ENCODE results near the gene KDM1A. TPM values are rescaled to one million over a fixed set of nuclear protein-coding genes. Genes with fewer than 3 reads are reported as not detected.

The KDM1A gene
- polyA plus RNA-seq, 2 of the 4 experiments (the other 2 are of a cell fraction): 66.4 to 80.3 TPM

GRCh38 chr1:22972760-22973159 is 46.5 kb upstream of the KDM1A start, which contains the start of gene LACTBL1:
TSS of gene LACTBL1 (minus strand) at chr1:22972866. CDS start at chr1:22972316, 550 bp downstream.
- Histone ChIP-seq H3K9me3 (no peaks in the 10 kb centered on the region), H3K4me3 (no peak within 1 kb of the TSS), H3K4me2 (no peak within 1 kb of the TSS), H3K27ac (no peak within 1 kb of the TSS), H3K4me1 (peaks cover 8% of the 10 kb centered on the region; the same call in 2 of the 3 replicates)
- 80% methylated on average over 1 of the region's 5 CpGs for WGBS (ENCODE audit: missing lambda C conversion rate)
- ChIA-PET POLR2A (no interaction called here), CTCF (interaction anchor here (0.9 to 4.6 kb wide), 5 partner anchors 9 to 303 kb away, joined by 3 to 22 read pairs (median 3); no protein-coding TSS in a partner anchor)
- DNase-seq (ENCODE audit: low read depth in 1 of 2, low spot score in 1 of 2) (no peak), FAIRE-seq (no peak), ATAC-seq (no peak)
- TF ChIP-seq FOXS1 (CRISPR knock-in tag; IDR thresholded peaks at IDR 0.05) (no peak), EHF (CRISPR knock-in tag; IDR thresholded peaks at IDR 0.05) (no peak), POLR2AphosphoS2 (conservative IDR thresholded peaks at IDR 0.05; ENCODE audit: low read length) (no peak), TFCP2L1 (CRISPR knock-in tag; IDR thresholded peaks at IDR 0.05) (no peak), CEBPB (IDR thresholded peaks at IDR 0.05) (no peak), RAD21 (conservative IDR thresholded peaks at IDR 0.05 in 1 of 2, IDR thresholded peaks at IDR 0.05 in 1 of 2) (no peak)
- TF ChIP-seq, protein P1, sequence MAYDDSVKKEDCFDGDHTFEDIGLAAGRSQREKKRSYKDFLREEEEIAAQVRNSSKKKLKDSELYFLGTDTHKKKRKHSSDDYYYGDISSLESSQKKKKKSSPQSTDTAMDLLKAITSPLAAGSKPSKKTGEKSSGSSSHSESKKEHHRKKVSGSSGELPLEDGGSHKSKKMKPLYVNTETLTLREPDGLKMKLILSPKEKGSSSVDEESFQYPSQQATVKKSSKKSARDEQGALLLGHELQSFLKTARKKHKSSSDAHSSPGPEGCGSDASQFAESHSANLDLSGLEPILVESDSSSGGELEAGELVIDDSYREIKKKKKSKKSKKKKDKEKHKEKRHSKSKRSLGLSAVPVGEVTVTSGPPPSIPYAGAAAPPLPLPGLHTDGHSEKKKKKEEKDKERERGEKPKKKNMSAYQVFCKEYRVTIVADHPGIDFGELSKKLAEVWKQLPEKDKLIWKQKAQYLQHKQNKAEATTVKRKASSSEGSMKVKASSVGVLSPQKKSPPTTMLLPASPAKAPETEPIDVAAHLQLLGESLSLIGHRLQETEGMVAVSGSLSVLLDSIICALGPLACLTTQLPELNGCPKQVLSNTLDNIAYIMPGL (CRISPR knock-in tag; IDR thresholded peaks at IDR 0.05; ENCODE audit: borderline replicate concordance): no peak
- TF ChIP-seq, protein P2, sequence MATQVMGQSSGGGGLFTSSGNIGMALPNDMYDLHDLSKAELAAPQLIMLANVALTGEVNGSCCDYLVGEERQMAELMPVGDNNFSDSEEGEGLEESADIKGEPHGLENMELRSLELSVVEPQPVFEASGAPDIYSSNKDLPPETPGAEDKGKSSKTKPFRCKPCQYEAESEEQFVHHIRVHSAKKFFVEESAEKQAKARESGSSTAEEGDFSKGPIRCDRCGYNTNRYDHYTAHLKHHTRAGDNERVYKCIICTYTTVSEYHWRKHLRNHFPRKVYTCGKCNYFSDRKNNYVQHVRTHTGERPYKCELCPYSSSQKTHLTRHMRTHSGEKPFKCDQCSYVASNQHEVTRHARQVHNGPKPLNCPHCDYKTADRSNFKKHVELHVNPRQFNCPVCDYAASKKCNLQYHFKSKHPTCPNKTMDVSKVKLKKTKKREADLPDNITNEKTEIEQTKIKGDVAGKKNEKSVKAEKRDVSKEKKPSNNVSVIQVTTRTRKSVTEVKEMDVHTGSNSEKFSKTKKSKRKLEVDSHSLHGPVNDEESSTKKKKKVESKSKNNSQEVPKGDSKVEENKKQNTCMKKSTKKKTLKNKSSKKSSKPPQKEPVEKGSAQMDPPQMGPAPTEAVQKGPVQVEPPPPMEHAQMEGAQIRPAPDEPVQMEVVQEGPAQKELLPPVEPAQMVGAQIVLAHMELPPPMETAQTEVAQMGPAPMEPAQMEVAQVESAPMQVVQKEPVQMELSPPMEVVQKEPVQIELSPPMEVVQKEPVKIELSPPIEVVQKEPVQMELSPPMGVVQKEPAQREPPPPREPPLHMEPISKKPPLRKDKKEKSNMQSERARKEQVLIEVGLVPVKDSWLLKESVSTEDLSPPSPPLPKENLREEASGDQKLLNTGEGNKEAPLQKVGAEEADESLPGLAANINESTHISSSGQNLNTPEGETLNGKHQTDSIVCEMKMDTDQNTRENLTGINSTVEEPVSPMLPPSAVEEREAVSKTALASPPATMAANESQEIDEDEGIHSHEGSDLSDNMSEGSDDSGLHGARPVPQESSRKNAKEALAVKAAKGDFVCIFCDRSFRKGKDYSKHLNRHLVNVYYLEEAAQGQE (IDR thresholded peaks at IDR 0.05): no peak

- Histone ChIP-seq H3K27ac (peak overlapping the region; percentile 63 to 85; a peak in 5 of 6 replicates), H3K4me1 (peaks cover 34% of the 10 kb centered on the region), H3K4me3 (no peak overlapping the region), H3K9me3 (no peaks in the 10 kb centered on the region), H3K4me2 (peak overlapping the region; percentile 56)
- DNase-seq (ENCODE audit: low read depth in 1 of 2, low spot score in 1 of 2) (no peak), ATAC-seq (no peak), FAIRE-seq (no peak)
- CTCF ChIA-PET: interaction anchor here (0.5 to 4.6 kb wide), 13 partner anchors 12 to 617 kb away, joined by 3 to 22 read pairs (median 3); no protein-coding TSS in a partner anchor
- WGBS (ENCODE audit: missing lambda C conversion rate): 72% methylated on average over 3 of the region's 3 CpGs
- POLR2A ChIA-PET: no interaction called here
- TF ChIP-seq, protein P3, sequence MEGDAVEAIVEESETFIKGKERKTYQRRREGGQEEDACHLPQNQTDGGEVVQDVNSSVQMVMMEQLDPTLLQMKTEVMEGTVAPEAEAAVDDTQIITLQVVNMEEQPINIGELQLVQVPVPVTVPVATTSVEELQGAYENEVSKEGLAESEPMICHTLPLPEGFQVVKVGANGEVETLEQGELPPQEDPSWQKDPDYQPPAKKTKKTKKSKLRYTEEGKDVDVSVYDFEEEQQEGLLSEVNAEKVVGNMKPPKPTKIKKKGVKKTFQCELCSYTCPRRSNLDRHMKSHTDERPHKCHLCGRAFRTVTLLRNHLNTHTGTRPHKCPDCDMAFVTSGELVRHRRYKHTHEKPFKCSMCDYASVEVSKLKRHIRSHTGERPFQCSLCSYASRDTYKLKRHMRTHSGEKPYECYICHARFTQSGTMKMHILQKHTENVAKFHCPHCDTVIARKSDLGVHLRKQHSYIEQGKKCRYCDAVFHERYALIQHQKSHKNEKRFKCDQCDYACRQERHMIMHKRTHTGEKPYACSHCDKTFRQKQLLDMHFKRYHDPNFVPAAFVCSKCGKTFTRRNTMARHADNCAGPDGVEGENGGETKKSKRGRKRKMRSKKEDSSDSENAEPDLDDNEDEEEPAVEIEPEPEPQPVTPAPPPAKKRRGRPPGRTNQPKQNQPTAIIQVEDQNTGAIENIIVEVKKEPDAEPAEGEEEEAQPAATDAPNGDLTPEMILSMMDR (IDR thresholded peaks at IDR 0.05): no peak
- TF ChIP-seq ZSCAN20 (CRISPR knock-in tag; IDR thresholded peaks at IDR 0.05) (no peak), TFCP2L1 (CRISPR knock-in tag; IDR thresholded peaks at IDR 0.05) (no peak), ZNF302 (CRISPR knock-in tag; IDR thresholded peaks at IDR 0.05) (no peak), SMC3 (IDR thresholded peaks at IDR 0.05) (no peak), ESRRA (IDR thresholded peaks at IDR 0.05; ENCODE audit: borderline replicate concordance, low read length) (no peak), NPAS2 (CRISPR knock-in tag; IDR thresholded peaks at IDR 0.05; ENCODE audit: borderline replicate concordance) (no peak), NR3C1 (IDR thresholded peaks at IDR 0.05) (no peak), HDAC2 (IDR thresholded peaks at IDR 0.05) (no peak)
- TF ChIP-seq, protein P4, sequence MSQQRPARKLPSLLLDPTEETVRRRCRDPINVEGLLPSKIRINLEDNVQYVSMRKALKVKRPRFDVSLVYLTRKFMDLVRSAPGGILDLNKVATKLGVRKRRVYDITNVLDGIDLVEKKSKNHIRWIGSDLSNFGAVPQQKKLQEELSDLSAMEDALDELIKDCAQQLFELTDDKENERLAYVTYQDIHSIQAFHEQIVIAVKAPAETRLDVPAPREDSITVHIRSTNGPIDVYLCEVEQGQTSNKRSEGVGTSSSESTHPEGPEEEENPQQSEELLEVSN (IDR thresholded peaks at IDR 0.05; ENCODE audit: borderline replicate concordance, low read depth): no peak
Observed at GRCh38 chr1:22975694-22976093, 43.6 kb upstream of the KDM1A start.

Measured in A549 (cell line).